ENCODE results near the gene STKLD1.

Gene STKLD1

DNA sequence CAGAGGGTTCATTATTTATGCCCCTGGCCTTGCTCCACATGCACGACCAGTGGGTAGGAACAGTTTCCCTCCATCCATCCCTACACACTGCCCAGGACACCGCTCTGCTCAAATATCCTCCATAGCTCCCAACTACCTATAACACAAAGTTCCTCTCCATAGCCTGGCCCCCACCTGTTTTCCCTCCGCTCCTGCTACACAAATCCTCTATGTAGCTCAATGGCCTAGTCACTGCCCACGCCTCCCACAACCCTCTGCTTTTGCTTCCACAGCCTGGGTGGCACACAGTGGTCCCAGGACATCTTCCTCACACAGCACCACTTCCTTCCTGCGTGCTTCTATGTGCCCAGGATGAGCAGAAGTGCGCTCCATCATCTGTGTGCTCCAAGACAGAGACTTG is 21.2 kb downstream of the STKLD1 start:
- TF ChIP-seq, protein P1, sequence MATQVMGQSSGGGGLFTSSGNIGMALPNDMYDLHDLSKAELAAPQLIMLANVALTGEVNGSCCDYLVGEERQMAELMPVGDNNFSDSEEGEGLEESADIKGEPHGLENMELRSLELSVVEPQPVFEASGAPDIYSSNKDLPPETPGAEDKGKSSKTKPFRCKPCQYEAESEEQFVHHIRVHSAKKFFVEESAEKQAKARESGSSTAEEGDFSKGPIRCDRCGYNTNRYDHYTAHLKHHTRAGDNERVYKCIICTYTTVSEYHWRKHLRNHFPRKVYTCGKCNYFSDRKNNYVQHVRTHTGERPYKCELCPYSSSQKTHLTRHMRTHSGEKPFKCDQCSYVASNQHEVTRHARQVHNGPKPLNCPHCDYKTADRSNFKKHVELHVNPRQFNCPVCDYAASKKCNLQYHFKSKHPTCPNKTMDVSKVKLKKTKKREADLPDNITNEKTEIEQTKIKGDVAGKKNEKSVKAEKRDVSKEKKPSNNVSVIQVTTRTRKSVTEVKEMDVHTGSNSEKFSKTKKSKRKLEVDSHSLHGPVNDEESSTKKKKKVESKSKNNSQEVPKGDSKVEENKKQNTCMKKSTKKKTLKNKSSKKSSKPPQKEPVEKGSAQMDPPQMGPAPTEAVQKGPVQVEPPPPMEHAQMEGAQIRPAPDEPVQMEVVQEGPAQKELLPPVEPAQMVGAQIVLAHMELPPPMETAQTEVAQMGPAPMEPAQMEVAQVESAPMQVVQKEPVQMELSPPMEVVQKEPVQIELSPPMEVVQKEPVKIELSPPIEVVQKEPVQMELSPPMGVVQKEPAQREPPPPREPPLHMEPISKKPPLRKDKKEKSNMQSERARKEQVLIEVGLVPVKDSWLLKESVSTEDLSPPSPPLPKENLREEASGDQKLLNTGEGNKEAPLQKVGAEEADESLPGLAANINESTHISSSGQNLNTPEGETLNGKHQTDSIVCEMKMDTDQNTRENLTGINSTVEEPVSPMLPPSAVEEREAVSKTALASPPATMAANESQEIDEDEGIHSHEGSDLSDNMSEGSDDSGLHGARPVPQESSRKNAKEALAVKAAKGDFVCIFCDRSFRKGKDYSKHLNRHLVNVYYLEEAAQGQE (IDR thresholded peaks at IDR 0.05; ENCODE audit: low read depth), result no peak

- TF ChIP-seq USF1 (IDR thresholded peaks at IDR 0.05) (no peak), TAF1 (IDR thresholded peaks at IDR 0.05; ENCODE audit: low read depth) (no peak), NFIC (IDR thresholded peaks at IDR 0.05) (no peak), EP300 (IDR thresholded peaks at IDR 0.05; ENCODE audit: borderline replicate concordance) (no peak), FOXM1 (IDR thresholded peaks at IDR 0.05; ENCODE audit: borderline replicate concordance, low read depth) (no peak), TEAD4 (IDR thresholded peaks at IDR 0.05) (no peak), CEBPB (IDR thresholded peaks at IDR 0.05) (no peak), MAX (IDR thresholded peaks at IDR 0.05) (no peak), YY1 (IDR thresholded peaks at IDR 0.05; ENCODE audit: low read depth) (no peak), TCF12 (IDR thresholded peaks at IDR 0.05; ENCODE audit: low read depth) (no peak), CREB1 (IDR thresholded peaks at IDR 0.05; ENCODE audit: low read depth) (no peak), EGR1 (IDR thresholded peaks at IDR 0.05) (no peak), RAD21 (IDR thresholded peaks at IDR 0.05; ENCODE audit: low read depth) (no peak), ZBTB7A (IDR thresholded peaks at IDR 0.05; ENCODE audit: low read depth) (no peak)
- TF ChIP-seq, protein P1 (IDR thresholded peaks at IDR 0.05; ENCODE audit: low read depth), result no peak
Measured at GRCh38 chr9:133397895-133398294, 21.7 kb downstream of the STKLD1 start.

DNA sequence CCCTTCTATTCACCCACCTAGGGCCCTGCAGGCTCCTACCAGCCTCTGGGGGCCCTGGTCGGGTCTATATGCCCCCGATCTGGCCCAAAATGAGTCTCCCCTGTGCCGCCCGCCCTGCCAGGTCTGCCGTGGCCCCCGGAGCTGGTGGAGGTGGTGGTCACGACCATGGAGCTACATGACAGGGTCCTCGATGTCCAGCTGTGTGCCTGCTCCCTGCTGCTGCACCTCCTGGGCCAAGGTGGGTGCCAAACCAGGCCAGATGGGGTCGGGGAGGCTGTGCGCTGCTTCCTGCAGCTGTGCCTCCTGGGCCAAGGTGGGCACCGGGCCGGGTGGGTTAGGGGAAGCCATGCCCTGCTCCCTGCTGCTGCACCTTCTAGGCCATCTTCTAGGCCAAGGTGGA is 24.1 kb downstream of the STKLD1 start:
- TF ChIP-seq ZBTB7A (IDR thresholded peaks at IDR 0.05; ENCODE audit: low read depth) (no peak), USF1 (IDR thresholded peaks at IDR 0.05) (no peak), MAX (IDR thresholded peaks at IDR 0.05) (no peak), TCF12 (IDR thresholded peaks at IDR 0.05; ENCODE audit: low read depth) (no peak), FOXM1 (IDR thresholded peaks at IDR 0.05; ENCODE audit: borderline replicate concordance, low read depth) (no peak), YY1 (IDR thresholded peaks at IDR 0.05; ENCODE audit: low read depth) (no peak), CEBPB (IDR thresholded peaks at IDR 0.05) (no peak), TEAD4 (IDR thresholded peaks at IDR 0.05) (no peak), NFIC (IDR thresholded peaks at IDR 0.05) (no peak), EGR1 (IDR thresholded peaks at IDR 0.05) (no peak), RAD21 (IDR thresholded peaks at IDR 0.05; ENCODE audit: low read depth) (no peak), CREB1 (IDR thresholded peaks at IDR 0.05; ENCODE audit: low read depth) (no peak), TAF1 (IDR thresholded peaks at IDR 0.05; ENCODE audit: low read depth) (no peak)
- TF ChIP-seq, protein P1 (IDR thresholded peaks at IDR 0.05; ENCODE audit: low read depth), result no peak

- TF ChIP-seq CREB1 (IDR thresholded peaks at IDR 0.05; ENCODE audit: low read depth), result no peak
- TF ChIP-seq CEBPB (IDR thresholded peaks at IDR 0.05), result no peak
- no peak for TF ChIP-seq NFIC (IDR thresholded peaks at IDR 0.05)
- no peak for TF ChIP-seq FOXM1 (IDR thresholded peaks at IDR 0.05; ENCODE audit: borderline replicate concordance, low read depth)
- no peak for TF ChIP-seq TAF1 (IDR thresholded peaks at IDR 0.05; ENCODE audit: low read depth)
- no peak for TF ChIP-seq ZBTB7A (IDR thresholded peaks at IDR 0.05; ENCODE audit: low read depth)
- TF ChIP-seq TCF12 (IDR thresholded peaks at IDR 0.05; ENCODE audit: low read depth), result no peak
- no peak for TF ChIP-seq MAX (IDR thresholded peaks at IDR 0.05)
- TF ChIP-seq EGR1 (IDR thresholded peaks at IDR 0.05), result no peak
- TF ChIP-seq, protein P1 (IDR thresholded peaks at IDR 0.05; ENCODE audit: low read depth), result no peak
- no peak for TF ChIP-seq TEAD4 (IDR thresholded peaks at IDR 0.05)
- TF ChIP-seq EP300 (IDR thresholded peaks at IDR 0.05; ENCODE audit: borderline replicate concordance), result no peak
- TF ChIP-seq YY1 (IDR thresholded peaks at IDR 0.05; ENCODE audit: low read depth), result no peak
- no peak for TF ChIP-seq RAD21 (IDR thresholded peaks at IDR 0.05; ENCODE audit: low read depth)
- no peak for TF ChIP-seq USF1 (IDR thresholded peaks at IDR 0.05)
Measured at GRCh38 chr9:133401588-133401987, 25.4 kb downstream of the STKLD1 start.

Measured in Ishikawa (cell line).